K562 (cell line): ENCODE data around the gene SNRNP70. TPM values are rescaled to one million over a fixed set of nuclear protein-coding genes. Genes with fewer than 3 reads are reported as not detected.

ENCODE experiments used
- ARNT ChIP-seq, 2 experiments: fragments of 450-650 bp; IDR thresholded peaks; 2 replicates each; pipeline ENCODE4 v1.6.1; 2016; ENCODE audit warnings: mild to moderate bottlenecking in 1 of 2
- CBX5 ChIP-seq: IDR thresholded peaks from 2 replicates; pipeline ENCODE4 v1.6.1; 2014; ENCODE audit warnings: low read depth, borderline replicate concordance
- HSF4 ChIP-seq: fragments of 250-450 bp; sonication (Bioruptor Pico); IDR thresholded peaks from 2 replicates; pipeline ENCODE4 v2.1.2; 2022; ENCODE audit warnings: mild to moderate bottlenecking, moderate library complexity, borderline replicate concordance
- MGA ChIP-seq: fragments of 450-650 bp; IDR thresholded peaks from 2 replicates; pipeline ENCODE4 v1.6.1; 2016; ENCODE audit warnings: mild to moderate bottlenecking, moderate library complexity
- NFE2L1 ChIP-seq: fragments of 450-650 bp; IDR thresholded peaks from 2 replicates; pipeline ENCODE4 v1.6.1; 2016; ENCODE audit warnings: missing genetic modification characterization, low read depth, mild to moderate bottlenecking, missing compliant biosample characterization, moderate library complexity, borderline replicate concordance
- RBM15 ChIP-seq: fragments of 200-400 bp; formaldehyde crosslinking; IDR thresholded peaks from 2 replicates; pipeline ENCODE4 v1.6.1; 2018; ENCODE audit warnings: mild to moderate bottlenecking, low read length, moderate library complexity; ENCODE audit not compliant: insufficient read depth
- RBM34 ChIP-seq: fragments of 200-400 bp; formaldehyde crosslinking; IDR thresholded peaks from 2 replicates; pipeline ENCODE4 v1.6.1; 2018; ENCODE audit warnings: low read length, borderline replicate concordance; ENCODE audit not compliant: insufficient read depth
- SFPQ ChIP-seq: fragments of 200-400 bp; formaldehyde crosslinking; IDR thresholded peaks from 2 replicates; pipeline ENCODE4 v1.6.1; 2017; ENCODE audit warnings: mild to moderate bottlenecking, low read depth, low read length, moderate library complexity
- ZFP36 ChIP-seq: fragments of 150-350 bp; IDR thresholded peaks from 2 replicates; pipeline ENCODE4 v1.6.1; 2018; ENCODE audit warnings: low read length, low read depth; ENCODE audit not compliant: partially characterized antibody
- ZNF398 ChIP-seq: fragments of 250-450 bp; sonication (Bioruptor Pico); IDR thresholded peaks from 2 replicates; pipeline ENCODE4 v1.8.0; 2021; ENCODE audit warnings: moderate library complexity, mild to moderate bottlenecking, inconsistent platforms
- ZNF644 ChIP-seq: fragments of 200-800 bp; sonication (Bioruptor generic); IDR thresholded peaks from 2 replicates; pipeline ENCODE4 v1.6.1; 2016; ENCODE audit warnings: low read depth, missing genetic modification characterization, missing compliant biosample characterization
- polyA plus RNA-seq, 8 experiments: library from polyadenylated mRNA; depleted of rRNA in 4 of 8; stranded (reverse) in 5 of 8; unstranded in 3 of 8; fragments of >200 nt; fragmentation: Nextera tagmentation in 2 of 8; fragmentation: Illumina TruSeq in 1 of 8; extraction: Ambion mirVana in 2 of 8; extraction: Trizol in 1 of 8; gene quantifications; 2 replicates each; pipeline versions ENCODE4 v1.2.1 to v1.2.3, GENCODE V29; 2011 to 2014; ENCODE audit warnings: inconsistent platforms in 1 of 8, missing spikeins in 1 of 8
- total RNA-seq, 7 experiments: library from RNA; depleted of rRNA in 6 of 7; stranded (reverse); fragments of >200 nt in 6 of 7; fragmentation: Illumina TruSeq in 2 of 7; extraction: Trizol in 2 of 7; gene quantifications; 2 replicates each; pipeline versions ENCODE4 v1.2.1 to v1.2.3, GENCODE V29; 2011 to 2021; ENCODE audit warnings: low replicate concordance in 1 of 7

Gene SNRNP70
- total and polyA plus RNA-seq, 9 of the 15 experiments (the other 6 are each of a cell fraction or from before 2014, with no cell fraction given) = 2.8 to 496 (median 136) TPM

GRCh38 chr19:49128545-49129237, 43.4 kb downstream of the SNRNP70 start (continued):
- no peak for TF ChIP-seq RBM15
- no peak for TF ChIP-seq CBX5
- no peak for TF ChIP-seq ZFP36
- no peak for TF ChIP-seq RBM34
- no peak for TF ChIP-seq NFE2L1 (tag)
- no peak for TF ChIP-seq MGA
- TF ChIP-seq ARNT (IDR thresholded peaks at IDR 0.05) = no peak; a peak in 1 of 4 replicates
- no peak for TF ChIP-seq ZNF398 (CRISPR knock-in tag)
- no peak for TF ChIP-seq ZNF644
- no peak for TF ChIP-seq SFPQ
- no peak for TF ChIP-seq HSF4
